Lung (tissue), 12 donors: ENCODE data around the gene REXO2. TPM values are rescaled to one million over a fixed set of nuclear protein-coding genes. Genes with fewer than 3 reads are reported as not detected.

Experiments used
- ATAC-seq: fragments of 200-7000 bp; cut with Tn5 transposase; one replicate; pipeline ENCODE4 v1.9.1; 2020; ENCODE audit warnings: moderate number of reproducible peaks; ENCODE audit not compliant: insufficient read depth, low FRiP score
- DNase-seq, 3 donors: peaks; one replicate each; pipeline ENCODE4 v3.0.0-alpha.2; 2013 to 2017
- H3K27ac ChIP-seq, 2 donors: one replicate each; pipeline ENCODE4 v1.5.1; 2013; ENCODE audit warnings: mild to moderate bottlenecking in 2 of 2, moderate library complexity in 2 of 2, control low read depth in 1 of 2, inconsistent platforms in 1 of 2, low read depth in 1 of 2, low read length in 1 of 2
- H3K27me3 ChIP-seq, 3 donors: one replicate each; pipeline ENCODE4 v1.5.1; 2013; ENCODE audit warnings: low read length in 2 of 3; ENCODE audit not compliant: control insufficient read depth in 3 of 3, insufficient read depth in 3 of 3
- H3K36me3 ChIP-seq, 4 donors: one replicate each; pipeline ENCODE4 v1.5.1; 2013; ENCODE audit warnings: low read length in 4 of 4, mild to moderate bottlenecking in 1 of 4, moderate library complexity in 1 of 4; ENCODE audit not compliant: control insufficient read depth in 4 of 4, insufficient read depth in 4 of 4
- H3K4me1 ChIP-seq, 5 donors: one replicate each; pipeline ENCODE4 v1.5.1; 2013; ENCODE audit warnings: low read length in 5 of 5, mild to moderate bottlenecking in 2 of 5, moderate library complexity in 1 of 5; ENCODE audit not compliant: control insufficient read depth in 5 of 5, insufficient read depth in 5 of 5
- H3K4me3 ChIP-seq: one replicate; pipeline ENCODE4 v1.5.1; 2013; ENCODE audit warnings: mild to moderate bottlenecking, control low read depth, moderate library complexity
- H3K9ac ChIP-seq, 2 donors: one replicate each; pipeline ENCODE4 v1.5.1; 2013; ENCODE audit warnings: low read length in 2 of 2, control low read depth in 1 of 2; ENCODE audit not compliant: insufficient read depth in 1 of 2
- H3K9me3 ChIP-seq, 4 donors: one replicate each; pipeline ENCODE4 v1.5.1; 2013; ENCODE audit warnings: low read length in 3 of 4, mild to moderate bottlenecking in 1 of 4, moderate library complexity in 1 of 4; ENCODE audit not compliant: control insufficient read depth in 4 of 4, insufficient read depth in 3 of 4
- WGBS, 2 donors: extraction: QIAGEN DNeasy Blood & Tissue Kit; methylation state at CpG; one replicate each; pipeline ENCODE4 v1.1.7; 2013; 5-methylcytosine and 5-hydroxymethylcytosine counted together
- polyA plus RNA-seq, 2 donors: library from polyadenylated mRNA; stranded (reverse); fragments of 200-250 nt; gene quantifications; one replicate each; pipeline ENCODE4 v1.2.1, GENCODE V29; 2013
- total RNA-seq, 2 donors: library from RNA; depleted of rRNA in 1 of 2; stranded (reverse); fragments of >200 nt in 1 of 2; gene quantifications; one replicate each; pipeline ENCODE4 v1.2.1, GENCODE V29; 2014 to 2021
- TF ChIP-seq, protein P1 (sequence below): IDR thresholded peaks from 2 replicates; pipeline ENCODE4 v1.5.1; 2012; ENCODE audit warnings: mild to moderate bottlenecking; ENCODE audit errors: control extremely low read depth, extremely low read depth
- donor health status: control.
- donor health status: control.
- donor health status: Bipolar disorder and iron deficiency.
- donor health status: healthy.
- donor health status: DM: yes; HTN: yes; CAD: no.

The REXO2 gene
- total and polyA plus RNA-seq, 4 donors = 57.1 to 83.2 (median 67.8) TPM

DNA sequence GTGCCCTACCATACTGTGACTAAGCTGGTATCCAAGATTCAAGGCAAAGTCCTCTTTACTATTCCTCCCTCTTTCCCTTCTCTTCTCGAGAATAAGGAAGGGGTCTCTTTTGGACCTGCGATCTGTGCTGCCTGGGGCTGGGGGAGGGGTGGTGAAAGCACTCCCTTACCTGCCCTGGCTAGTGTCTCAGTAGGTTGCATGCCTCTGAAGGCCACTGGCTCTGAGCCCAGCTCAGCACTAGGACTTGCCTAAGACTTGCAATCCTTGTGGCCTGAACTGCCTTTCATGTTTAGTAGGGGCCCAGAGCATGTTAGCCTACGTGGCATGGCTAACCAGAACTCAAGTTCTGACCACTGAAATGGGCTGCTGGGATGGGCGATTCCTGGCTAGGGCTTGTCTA is 13.0 kb upstream of the REXO2 start:
- no peak for ATAC-seq
- Histone ChIP-seq H3K4me3 (no peak overlapping the region), H3K4me1 (peaks cover 0 to 2% (median 0%) of the 10 kb centered on the region in 5 donors), H3K27me3 (no peaks in the 10 kb centered on the region), H3K9ac (no peak overlapping the region), H3K9me3 (no peaks in the 10 kb centered on the region), H3K27ac (no peak overlapping the region), H3K36me3 (no peaks in the 10 kb centered on the region)
- no peak for DNase-seq
- TF ChIP-seq, protein P1, sequence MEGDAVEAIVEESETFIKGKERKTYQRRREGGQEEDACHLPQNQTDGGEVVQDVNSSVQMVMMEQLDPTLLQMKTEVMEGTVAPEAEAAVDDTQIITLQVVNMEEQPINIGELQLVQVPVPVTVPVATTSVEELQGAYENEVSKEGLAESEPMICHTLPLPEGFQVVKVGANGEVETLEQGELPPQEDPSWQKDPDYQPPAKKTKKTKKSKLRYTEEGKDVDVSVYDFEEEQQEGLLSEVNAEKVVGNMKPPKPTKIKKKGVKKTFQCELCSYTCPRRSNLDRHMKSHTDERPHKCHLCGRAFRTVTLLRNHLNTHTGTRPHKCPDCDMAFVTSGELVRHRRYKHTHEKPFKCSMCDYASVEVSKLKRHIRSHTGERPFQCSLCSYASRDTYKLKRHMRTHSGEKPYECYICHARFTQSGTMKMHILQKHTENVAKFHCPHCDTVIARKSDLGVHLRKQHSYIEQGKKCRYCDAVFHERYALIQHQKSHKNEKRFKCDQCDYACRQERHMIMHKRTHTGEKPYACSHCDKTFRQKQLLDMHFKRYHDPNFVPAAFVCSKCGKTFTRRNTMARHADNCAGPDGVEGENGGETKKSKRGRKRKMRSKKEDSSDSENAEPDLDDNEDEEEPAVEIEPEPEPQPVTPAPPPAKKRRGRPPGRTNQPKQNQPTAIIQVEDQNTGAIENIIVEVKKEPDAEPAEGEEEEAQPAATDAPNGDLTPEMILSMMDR = no peak
- 93 to 95% methylated on average over 4 of the region's 4 CpGs for WGBS, 2 donors

DNA sequence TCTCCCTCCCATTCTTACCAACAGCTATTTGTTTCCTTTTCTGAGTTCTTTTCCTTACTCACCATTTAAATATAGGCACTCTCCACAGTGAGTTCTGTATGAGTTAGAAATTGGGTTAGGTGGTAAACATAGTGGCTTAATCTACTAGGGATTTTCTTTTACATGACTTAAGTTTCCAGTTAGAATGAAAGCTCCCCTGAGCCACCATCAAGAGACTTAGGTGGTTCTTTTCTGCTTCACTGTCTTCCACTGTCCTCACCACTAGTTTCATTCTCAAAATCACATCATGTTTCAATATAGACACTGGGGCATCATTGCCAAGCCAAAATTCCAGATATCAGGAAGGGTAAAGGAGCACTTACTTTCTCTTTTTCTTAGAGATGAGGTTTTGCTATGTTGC is 9.0 kb upstream of the REXO2 start:
- Histone ChIP-seq H3K9ac (no peak overlapping the region), H3K4me3 (no peak overlapping the region), H3K27ac (no peak overlapping the region), H3K4me1 (peaks cover 0 to 6% (median 0%) of the 10 kb centered on the region in 5 donors), H3K36me3 (no peaks in the 10 kb centered on the region), H3K9me3 (no peaks in the 10 kb centered on the region), H3K27me3 (no peaks in the 10 kb centered on the region)
- DNase-seq (no peak), ATAC-seq (no peak)
- TF ChIP-seq, protein P1 = no peak

DNA sequence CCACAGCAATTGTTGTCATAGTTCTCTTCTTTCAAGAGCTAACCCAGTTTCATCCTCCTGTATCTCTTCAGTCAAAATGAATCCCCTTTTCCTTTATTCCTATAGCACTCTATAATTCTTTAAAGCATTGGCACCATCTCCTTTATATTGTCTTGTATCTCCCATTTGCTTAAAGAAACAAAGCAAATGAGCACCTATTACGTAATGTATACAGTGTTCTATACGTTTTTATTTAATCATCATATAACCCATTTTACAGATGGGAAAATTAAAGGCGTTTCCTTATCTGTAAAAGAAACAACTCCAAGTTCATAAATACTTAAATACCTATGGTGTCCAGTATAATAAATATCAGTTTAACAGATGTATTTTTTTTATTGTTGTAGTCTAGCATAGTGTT is 6.4 kb upstream of the REXO2 start:
- Histone ChIP-seq H3K27me3 (no peaks in the 10 kb centered on the region), H3K4me3 (no peak overlapping the region), H3K9ac (no peak overlapping the region), H3K36me3 (no peaks in the 10 kb centered on the region), H3K27ac (no peak overlapping the region), H3K9me3 (no peaks in the 10 kb centered on the region), H3K4me1 (peaks cover 0 to 6% (median 0%) of the 10 kb centered on the region in 5 donors)
- TF ChIP-seq, protein P1 = no peak
- no peak for ATAC-seq
- WGBS, 2 donors = 87 to 92% methylated on average over 3 of the region's 3 CpGs
- DNase-seq = no peak

DNA sequence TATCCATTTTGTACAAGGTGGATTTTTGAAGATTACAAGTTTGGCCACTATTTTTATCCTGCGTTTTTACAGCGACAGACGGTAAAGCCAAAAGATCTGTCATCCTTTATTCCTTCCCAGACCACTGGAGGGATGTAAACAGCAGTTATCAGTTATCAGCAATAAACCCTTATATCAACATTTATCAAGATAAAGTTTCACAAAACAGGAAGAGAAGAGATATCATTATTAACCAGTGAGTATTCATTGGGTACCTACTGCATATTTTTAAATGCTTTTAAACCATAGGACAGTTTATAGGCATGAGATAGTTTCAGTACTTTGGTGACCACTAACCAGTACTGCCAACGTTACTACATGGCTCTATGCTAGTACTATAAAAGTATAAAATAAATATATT is 5.9 kb upstream of the REXO2 start:
- WGBS, 2 donors = 65 to 66% methylated on average over 4 of the region's 4 CpGs
- no peak for DNase-seq
- TF ChIP-seq, protein P1 = no peak

More for the DNA sequence above, 5.9 kb upstream of the REXO2 start:
- H3K27ac ChIP-seq = no peak overlapping the region
- H3K9me3 ChIP-seq = no peaks in the 10 kb centered on the region
- peaks cover 0 to 6% (median 0%) of the 10 kb centered on the region in 5 donors for H3K4me1 ChIP-seq
- no peaks in the 10 kb centered on the region for H3K36me3 ChIP-seq
- no peak overlapping the region for H3K4me3 ChIP-seq
- ATAC-seq = no peak
- no peak overlapping the region for H3K9ac ChIP-seq
- H3K27me3 ChIP-seq = no peaks in the 10 kb centered on the region
